ENCODE data around the gene PTPRK.

DNA sequence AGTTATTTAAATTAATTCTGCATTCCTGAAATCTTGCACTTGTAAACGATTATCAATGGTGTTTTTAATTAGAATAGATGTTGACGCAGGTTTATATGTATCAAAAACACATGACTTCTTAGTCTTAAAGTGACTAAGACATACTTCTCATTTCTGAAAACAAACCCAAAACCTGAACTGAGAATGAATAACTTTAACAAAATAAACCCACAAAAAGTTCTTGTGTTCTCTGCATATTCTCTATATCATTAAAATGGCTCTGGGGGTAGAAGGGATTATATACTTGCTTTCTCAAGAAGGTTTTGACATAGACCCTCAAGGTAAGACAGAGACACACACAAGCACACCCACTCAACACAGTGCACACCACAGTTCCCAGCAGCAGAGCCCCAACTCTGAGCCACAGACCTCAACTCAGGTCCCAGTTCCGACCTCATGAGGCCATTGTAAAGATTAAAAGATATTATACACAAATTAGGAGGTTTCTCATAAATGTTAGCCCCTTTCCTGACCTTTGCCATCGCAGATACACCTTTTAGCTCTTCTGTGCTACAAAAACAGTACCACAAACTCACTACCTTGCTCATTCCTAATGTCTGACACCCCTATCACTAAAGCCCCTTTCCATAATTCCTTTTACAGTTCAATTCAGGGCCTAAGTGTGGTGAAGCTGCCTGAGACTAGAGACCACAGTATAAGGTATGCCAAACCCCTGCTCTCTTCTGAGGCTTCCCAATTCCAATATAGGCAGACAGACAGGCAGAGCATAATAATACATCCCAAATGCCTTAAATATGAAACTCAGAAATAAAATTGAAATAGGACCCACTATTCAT, 267.8 kb downstream of the PTPRK start:
- no peak for TF ChIP-seq RARB (CRISPR knock-in tag; IDR thresholded peaks at IDR 0.05)
- TF ChIP-seq, protein P1, sequence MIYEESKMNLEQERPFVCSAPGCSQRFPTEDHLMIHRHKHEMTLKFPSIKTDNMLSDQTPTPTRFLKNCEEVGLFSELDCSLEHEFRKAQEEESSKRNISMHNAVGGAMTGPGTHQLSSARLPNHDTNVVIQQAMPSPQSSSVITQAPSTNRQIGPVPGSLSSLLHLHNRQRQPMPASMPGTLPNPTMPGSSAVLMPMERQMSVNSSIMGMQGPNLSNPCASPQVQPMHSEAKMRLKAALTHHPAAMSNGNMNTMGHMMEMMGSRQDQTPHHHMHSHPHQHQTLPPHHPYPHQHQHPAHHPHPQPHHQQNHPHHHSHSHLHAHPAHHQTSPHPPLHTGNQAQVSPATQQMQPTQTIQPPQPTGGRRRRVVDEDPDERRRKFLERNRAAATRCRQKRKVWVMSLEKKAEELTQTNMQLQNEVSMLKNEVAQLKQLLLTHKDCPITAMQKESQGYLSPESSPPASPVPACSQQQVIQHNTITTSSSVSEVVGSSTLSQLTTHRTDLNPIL (CRISPR knock-in tag; IDR thresholded peaks at IDR 0.05; ENCODE audit: low read depth): no peak
- TF ChIP-seq ESRRG (CRISPR knock-in tag; IDR thresholded peaks at IDR 0.05): no peak

Data from SK-N-SH treated with all-trans-retinoic acid at 6 μM for 48 hours (cell line).